NT2/D1 (cell line): ENCODE measurements around the gene FCER1G.

Source experiments
- YY1 ChIP-seq: IDR thresholded peaks from 2 replicates; pipeline ENCODE4 v1.6.1; 2011; ENCODE audit not compliant: insufficient read length, insufficient read depth
- ZNF274 ChIP-seq: IDR thresholded peaks from 2 replicates; pipeline ENCODE4 v1.6.1; 2011; ENCODE audit warnings: mild to moderate bottlenecking, low read depth, low read length

GRCh38 chr1:161251579-161251978 lies 36.5 kb downstream of the FCER1G start:
- no peak for TF ChIP-seq ZNF274
- TF ChIP-seq YY1: no peak
